OCI-LY1 (cell line): ENCODE measurements around the gene SPATS2L.

ENCODE experiments used
- CTCF ChIP-seq: fragments of 200-600 bp; sonication (generic), shearing (Covaris generic); IDR thresholded peaks from 2 replicates; pipeline ENCODE4 v1.5.1; 2017; ENCODE audit warnings: mild to moderate bottlenecking, antibody characterized with exemption, low read length, moderate library complexity, mixed read lengths
- EZH2 ChIP-seq: fragments of 200-600 bp; sonication (generic), shearing (Covaris generic); IDR thresholded peaks from 2 replicates; pipeline ENCODE4 v1.8.0; 2017; ENCODE audit warnings: borderline replicate concordance, mixed run types, mild to moderate bottlenecking, antibody characterized with exemption, low read length, moderate library complexity, mixed read lengths

- TF ChIP-seq CTCF (no peak), EZH2 (no peak)
Measured at GRCh38 chr2:200276472-200276871, 30.0 kb upstream of the SPATS2L start.
